Measurements from ENCODE around the gene DNAJC6.
"Not testable (repeated sequence)": the region's sequence is repeated elsewhere in the genome, so short reads cannot be mapped to it uniquely, and the experiment has no call there.

DNAJC6 gene

DNA sequence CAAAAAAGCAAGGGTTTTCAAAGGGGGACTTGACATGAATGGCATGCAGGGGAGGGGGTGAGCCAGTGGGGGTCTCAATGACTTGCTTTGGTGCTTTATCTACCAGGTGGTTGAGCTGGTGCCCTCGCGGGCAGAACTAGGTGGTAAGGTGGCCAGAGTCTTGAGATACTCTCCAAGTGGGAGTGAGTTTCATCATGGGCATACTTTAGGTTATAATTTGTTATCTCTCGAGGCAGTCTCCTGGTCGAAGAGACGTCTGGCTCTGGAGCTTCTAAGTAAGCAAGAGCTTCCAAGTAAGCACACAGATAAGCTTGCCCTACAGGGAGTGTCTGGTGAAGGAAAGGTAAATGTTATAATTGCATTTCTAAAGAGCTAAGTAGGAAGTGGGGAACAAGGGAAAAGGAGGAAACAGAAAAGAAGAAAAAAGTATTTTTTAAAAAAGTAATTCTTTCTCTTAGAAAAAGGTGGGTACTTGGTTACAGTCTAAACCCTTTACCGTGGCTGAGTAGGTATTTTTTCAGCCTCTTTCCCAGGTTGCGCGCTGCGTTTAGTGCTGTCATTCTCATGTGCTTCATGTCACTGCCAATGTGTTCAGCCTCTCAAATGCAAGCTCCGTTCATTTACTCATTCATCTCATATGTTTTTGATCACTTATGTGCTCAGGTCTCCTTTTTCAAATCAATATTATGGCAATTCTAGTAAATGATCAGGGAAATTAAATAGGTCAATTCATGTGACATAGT is 31.6 kb upstream of the DNAJC6 start:
- no peak overlapping the region for H3K27ac ChIP-seq
- no peak for TF ChIP-seq ZFX (IDR thresholded peaks at IDR 0.05; ENCODE audit: borderline replicate concordance)
- TF ChIP-seq, protein P1, sequence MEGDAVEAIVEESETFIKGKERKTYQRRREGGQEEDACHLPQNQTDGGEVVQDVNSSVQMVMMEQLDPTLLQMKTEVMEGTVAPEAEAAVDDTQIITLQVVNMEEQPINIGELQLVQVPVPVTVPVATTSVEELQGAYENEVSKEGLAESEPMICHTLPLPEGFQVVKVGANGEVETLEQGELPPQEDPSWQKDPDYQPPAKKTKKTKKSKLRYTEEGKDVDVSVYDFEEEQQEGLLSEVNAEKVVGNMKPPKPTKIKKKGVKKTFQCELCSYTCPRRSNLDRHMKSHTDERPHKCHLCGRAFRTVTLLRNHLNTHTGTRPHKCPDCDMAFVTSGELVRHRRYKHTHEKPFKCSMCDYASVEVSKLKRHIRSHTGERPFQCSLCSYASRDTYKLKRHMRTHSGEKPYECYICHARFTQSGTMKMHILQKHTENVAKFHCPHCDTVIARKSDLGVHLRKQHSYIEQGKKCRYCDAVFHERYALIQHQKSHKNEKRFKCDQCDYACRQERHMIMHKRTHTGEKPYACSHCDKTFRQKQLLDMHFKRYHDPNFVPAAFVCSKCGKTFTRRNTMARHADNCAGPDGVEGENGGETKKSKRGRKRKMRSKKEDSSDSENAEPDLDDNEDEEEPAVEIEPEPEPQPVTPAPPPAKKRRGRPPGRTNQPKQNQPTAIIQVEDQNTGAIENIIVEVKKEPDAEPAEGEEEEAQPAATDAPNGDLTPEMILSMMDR (IDR thresholded peaks at IDR 0.05), result no peak

DNA sequence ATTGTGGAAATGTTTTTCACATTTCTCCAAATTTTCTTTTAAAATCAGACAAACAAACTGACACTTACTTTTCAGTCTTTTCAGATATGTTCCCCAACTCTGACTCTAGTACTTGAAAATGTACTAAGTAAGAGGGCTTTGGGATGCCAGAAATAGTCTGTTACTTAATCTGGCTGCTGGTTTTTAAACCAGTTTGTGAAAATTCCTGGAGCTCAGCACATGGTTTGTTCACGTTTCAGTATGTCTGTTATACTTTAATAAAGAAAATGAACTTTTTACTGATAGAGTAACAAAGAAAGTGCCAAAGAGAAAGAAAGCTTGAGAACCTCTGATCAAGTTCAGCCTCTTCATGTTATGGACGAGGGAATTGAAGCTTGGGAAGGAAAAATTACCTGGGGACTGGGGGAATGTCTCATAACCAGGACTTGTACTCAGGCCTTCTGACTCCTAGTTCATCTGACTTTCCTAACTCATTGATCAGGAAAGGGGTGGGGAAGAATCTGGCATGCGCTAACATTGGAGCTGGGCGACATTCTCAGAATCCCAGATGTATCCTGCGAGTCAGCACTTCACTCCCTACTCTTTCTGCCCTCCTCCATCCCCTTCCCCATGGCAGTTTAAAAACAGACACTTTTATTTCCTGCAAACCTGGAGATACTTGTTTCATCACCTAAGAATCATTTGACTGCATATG is 30.8 kb upstream of the DNAJC6 start:
- TF ChIP-seq ZFX (IDR thresholded peaks at IDR 0.05; ENCODE audit: borderline replicate concordance), result no peak
- TF ChIP-seq, protein P1 (IDR thresholded peaks at IDR 0.05), result no peak
- H3K27ac ChIP-seq, result no peak overlapping the region

DNA sequence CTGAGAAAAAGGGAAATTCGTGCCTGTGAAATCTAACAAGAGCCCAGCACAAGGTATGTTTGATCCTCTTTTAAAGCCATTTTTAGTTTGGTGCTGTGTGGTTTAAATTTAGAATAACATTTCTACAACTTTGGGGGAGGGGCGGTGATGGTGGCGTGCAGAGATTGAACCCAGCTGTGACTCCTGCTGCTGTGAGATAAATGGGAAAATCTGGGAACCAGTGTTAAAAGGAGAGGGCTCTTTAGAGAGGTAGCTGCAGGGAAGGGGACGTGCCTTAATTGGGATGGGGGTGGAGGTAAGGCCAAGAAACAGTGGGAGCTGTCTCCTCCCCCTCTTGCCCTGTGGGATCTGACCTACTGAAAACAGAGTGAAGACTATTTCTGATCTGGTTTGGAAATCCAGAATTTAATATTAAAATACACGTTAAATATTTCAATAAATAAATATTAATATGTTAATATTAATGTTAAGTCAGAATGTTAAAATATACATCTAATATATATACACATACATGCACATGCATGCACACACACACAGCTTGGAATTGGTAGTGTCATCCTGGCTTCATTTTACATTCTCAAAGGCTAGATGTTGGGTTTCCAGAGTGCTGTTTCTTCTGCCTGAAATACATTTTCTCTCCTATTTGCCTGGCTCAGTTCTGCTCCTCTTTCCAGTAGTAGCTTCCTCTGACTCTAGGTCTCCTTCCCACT is 30.1 kb upstream of the DNAJC6 start:
- TF ChIP-seq, protein P1 (IDR thresholded peaks at IDR 0.05), result no peak
- no peak for TF ChIP-seq ZFX (IDR thresholded peaks at IDR 0.05; ENCODE audit: borderline replicate concordance)
- no peak overlapping the region for H3K27ac ChIP-seq

DNA sequence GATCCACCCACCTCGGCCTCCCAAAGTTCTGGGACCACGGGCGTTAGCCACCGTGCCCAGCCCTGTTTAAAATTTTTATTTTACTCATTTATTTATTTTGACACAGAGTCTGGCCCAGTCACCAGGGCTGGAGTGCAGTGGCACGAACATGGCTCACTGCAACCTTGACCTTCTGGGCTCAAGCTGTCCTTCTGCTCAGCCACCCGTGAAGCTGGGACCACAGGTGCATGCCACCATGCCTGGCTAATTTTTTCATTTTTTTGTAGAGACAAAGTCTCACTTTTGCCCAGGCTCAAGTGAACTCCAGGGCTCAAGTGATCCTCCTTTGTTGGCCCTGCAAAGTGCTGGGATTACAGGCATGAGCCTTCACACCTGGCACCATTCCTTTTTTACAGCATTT is 27.5 kb upstream of the DNAJC6 start:
- no peak overlapping the region for H3K27ac ChIP-seq
- TF ChIP-seq, protein P1 (IDR thresholded peaks at IDR 0.05), result no peak
- no peak for TF ChIP-seq ZFX (IDR thresholded peaks at IDR 0.05; ENCODE audit: borderline replicate concordance)

DNA sequence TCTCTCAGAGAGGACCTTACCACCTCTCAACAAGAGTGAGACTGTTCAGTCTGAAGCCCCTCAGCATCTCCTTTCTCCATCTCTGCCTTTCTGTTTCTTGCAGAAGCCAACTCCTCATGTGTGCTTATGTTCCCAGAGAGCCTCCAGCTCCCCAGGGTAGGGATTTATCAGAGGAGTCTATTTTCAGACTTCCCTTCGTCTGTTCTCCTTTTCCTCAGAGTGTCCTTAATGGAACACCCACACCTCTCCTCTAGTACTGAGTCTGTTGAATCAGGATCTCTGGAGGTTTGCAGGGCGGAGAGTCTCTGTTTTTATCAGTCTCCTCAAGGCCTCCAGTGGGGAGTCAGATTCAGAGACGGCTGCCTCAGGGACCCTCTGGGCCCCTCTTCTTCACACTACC is 25.1 kb upstream of the DNAJC6 start:
- no peak overlapping the region for H3K27ac ChIP-seq
- TF ChIP-seq, protein P1 (IDR thresholded peaks at IDR 0.05), result no peak
- no peak for TF ChIP-seq ZFX (IDR thresholded peaks at IDR 0.05; ENCODE audit: borderline replicate concordance)

DNA sequence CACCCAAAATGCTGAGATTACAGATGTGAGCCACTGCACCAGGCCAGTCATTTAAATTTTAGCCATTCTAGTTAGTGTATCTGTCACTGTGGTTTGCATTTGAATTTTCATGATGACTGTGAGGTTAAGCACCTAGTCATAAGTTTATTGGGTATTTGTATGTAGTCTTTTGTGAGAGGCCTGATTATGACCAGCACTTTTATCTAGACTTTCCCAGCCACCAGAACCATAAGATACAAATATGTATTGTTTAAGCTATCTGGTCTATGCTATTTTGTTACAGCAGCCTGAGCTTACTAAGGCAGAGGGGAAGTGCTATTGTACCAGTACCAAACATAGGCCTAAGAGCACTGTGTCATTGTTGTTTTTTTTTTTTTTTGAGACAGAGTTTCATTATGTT is 19.9 kb upstream of the DNAJC6 start:
- no peak overlapping the region for H3K27ac ChIP-seq
- TF ChIP-seq, protein P1 (IDR thresholded peaks at IDR 0.05), result no peak
- TF ChIP-seq ZFX (IDR thresholded peaks at IDR 0.05; ENCODE audit: borderline replicate concordance), result no peak

DNA sequence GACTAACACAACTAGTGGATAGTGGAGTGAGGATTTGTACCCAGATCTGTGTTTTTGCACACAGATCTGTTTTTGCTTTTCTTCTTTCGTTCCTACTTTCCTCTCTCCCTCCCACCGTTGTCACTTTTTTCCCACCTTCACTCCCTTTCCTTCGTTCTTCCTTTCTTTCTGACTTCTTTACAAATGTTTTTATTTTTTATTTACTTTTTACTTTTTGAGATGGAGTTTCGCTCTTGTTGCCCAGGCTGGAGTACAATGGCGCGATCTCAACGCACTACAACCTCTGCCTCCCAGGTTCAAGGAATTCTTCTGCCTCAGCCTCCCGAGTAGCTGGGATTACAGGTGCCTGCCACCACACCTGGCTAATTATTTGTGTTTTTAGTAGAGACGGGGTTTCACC is 17.5 kb upstream of the DNAJC6 start:
- H3K27ac ChIP-seq, result not testable (repeated sequence)

Data from 22Rv1 (cell line).